CD4-positive, alpha-beta T cell treated with Interleukin-1 beta for 1 hour (primary cell): Measurements from ENCODE around the gene MEGF6.

Experiments used
- DNase-seq, 2 donors: peaks; one replicate each; pipeline ENCODE4 v3.0.0-alpha.2; 2020 to 2022

Gene MEGF6

DNA sequence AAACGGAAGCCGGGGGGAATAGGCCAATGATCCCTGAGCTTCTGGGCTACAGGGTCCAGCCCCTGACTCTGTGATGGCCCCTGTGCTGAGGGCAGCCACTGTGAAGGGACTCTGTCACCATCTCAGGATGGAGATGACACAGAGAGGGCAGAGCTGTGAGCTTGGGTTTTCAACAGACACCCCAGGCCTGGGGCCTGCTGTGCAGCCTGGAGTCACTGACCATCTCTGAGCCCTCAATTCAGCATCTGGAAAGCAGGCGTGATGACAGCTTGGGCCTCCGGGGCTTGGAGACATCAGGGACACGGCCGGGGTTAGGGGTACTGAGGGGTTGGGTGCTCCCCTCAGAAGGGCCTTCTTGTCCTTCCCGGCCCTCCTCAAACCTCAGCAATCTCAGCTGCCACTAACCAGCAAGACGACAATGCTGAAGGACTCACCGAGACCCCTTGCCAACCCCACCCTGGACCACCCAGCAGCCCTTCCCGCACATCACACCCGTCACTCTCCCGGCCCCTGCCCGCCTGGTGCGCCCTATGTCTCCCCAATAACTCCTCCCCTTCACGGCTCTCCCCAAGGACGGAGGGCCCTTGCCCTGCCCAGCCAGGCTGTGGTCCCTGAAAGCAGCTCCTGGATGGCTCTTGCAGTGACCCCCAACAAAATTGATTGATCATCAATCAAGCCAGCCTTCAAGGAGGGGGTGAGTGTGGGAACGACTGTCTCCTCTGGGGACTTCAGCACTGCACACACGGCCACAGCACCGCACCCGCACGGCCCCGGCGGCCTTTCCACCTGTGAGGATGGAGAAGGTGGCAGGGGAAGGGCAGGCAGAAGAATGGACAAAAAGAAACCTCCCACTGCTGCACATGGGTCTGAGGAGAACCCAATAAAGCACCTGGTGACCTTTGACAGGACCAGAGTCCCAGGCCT lies 4.3 kb downstream of the MEGF6 start:
- DNase-seq: no peak

DNA sequence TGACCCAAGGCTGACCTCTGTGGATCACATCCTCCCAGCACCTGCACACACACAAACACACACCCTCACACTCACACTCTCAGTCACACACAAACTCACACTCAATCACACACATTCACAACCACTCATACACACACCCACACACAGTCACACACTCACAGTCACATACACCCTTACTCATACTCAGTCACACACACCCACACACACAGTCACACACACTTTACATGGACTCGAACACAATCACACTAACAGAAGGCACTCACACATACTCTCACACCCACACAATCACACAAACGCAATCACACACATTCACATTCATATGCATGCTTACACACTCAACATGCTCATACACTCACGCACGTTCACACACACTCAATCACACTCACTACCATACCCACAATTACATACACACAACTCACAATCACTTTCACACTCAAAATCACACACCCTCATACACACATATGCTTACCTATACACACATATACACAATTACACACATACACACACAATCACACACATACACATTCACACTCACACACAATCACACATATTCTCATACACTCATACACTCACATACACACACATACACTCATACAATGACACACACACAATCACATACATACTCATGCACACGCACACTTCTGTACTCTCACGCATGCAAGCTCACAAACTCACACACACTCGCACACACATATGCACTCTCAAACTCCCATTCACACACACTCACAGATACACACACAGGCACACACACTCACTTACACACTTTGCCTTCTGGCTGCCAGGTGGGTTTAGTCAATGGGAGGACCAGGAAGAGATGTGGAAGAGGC lies 6.1 kb downstream of the MEGF6 start:
- no peak for DNase-seq

DNA sequence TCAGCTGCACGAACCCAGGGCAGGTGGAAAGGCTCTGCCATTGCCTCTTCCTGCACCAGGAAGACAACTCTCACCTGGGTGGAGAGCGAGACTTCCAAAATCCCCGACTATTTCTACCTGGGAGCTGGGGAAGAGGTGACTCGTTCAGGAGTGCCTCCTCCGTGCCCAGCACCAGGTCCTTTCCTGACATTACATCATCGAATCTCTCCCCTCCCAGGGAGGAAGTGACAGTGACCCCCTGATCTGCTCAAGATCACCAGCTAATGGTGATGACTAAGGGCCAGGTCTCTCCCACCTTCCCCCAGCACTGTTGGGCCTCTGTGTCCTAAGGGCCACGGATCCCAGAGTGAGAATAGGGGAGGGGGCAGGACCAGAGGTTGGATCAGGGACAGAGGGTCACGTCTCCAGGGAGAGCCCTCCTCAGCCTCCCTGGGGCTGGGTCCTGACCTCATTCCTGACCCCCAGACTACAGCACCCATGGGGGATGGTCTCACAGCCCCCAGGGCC lies 6.8 kb downstream of the MEGF6 start:
- DNase-seq: no peak

DNA sequence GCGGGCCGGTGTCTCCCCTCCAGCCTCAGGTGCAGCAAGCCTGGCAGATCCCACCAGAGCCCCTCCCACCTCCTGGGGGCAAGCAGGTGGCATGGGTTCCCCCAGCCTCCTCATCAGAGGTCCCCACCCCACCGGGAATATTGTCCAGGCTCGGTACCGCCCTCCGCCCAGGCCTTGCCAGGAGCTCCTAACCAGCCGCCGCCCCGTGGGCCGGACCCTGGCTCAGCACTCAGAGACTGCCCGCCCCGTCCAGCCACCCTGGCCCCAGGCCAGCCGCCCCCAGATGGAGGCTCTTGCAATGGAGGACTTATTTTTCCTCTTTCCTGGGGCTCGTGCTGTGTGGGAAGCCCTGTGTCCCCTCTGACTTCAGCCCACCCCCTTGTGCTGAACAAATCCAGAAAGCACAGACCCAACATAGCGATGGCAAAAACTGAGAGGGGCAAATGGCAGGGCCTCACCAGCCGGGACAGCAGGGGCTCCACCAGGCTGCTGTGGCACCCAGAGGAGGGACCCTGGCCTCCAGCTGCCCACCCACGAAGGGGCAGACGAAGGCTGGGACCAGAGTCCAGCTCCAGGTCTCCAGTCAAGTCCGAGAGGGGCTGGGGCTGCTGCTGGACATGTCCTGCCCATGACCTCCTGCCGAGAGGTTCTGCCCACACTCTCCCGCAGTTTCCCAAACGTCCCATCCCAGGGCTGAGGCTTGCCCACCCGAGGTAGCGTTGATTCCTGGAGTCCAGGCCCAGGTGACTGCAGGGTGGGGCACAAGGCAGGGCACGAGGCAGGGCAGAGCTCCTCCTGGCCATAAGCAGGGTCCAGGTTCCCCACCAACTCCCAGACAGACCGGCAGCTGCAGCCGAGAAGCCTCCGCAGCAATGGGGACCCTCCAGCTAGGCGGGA lies 7.5 kb downstream of the MEGF6 start:
- DNase-seq: no peak

DNA sequence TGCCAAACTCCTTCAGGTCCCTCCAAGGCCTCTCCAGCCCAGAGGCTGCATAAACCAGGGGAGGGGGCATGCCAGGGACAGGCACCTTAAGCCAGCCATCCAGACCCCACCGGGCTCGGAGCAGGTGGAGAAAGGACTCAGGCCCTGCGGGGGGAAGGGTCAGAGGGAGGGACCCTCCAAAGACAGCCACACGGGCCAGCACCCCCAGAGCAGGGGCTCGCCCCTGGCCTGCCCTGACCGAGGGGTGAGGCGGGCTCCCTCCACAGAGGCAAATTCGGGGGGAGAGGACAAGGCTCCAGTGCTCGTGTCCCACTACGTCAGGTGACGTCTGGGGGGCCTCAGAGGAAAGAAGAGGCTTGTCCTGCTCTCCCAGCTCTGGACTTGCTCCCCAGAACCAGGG lies 8.2 kb downstream of the MEGF6 start:
- no peak for DNase-seq

DNA sequence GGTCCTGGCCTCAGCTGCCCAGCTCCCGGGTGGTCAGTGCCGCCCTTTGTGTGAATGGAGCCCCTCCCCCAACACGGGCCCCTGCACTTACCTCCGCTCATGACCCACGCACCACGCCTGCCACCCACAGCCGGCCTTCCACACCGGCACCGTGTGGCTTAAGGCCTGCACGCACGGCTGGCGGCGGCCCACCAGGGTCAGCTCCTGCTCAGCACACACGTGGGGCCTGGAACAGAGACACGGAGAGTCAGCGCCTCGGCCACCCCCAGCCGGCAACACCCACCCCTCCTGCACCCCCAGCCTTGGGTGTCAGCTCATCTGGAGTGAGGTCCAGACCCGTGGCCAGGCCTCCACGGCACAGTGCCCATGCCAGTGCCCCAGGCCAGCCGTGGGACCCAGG lies 8.9 kb downstream of the MEGF6 start:
- DNase-seq: no peak

DNA sequence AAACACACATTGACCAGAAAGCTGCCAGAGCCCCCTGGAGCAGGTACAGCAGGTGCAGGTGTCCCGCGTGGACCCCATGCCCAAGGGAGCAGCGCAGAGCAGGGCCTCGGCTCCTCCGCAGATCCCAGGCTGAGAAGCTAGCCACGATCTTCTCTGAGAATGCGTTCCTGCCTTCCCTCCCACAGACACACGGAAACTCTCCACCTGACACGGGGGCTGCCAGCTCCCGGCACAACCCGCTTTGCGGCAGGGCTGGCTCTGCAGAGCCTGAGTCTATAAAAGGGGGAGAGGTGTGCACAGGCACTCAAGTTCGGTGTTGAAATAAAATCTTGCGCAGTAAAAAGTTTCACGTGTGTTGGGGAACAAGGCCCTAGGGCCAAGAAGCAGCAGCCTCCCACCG lies 9.6 kb downstream of the MEGF6 start:
- no peak for DNase-seq

DNA sequence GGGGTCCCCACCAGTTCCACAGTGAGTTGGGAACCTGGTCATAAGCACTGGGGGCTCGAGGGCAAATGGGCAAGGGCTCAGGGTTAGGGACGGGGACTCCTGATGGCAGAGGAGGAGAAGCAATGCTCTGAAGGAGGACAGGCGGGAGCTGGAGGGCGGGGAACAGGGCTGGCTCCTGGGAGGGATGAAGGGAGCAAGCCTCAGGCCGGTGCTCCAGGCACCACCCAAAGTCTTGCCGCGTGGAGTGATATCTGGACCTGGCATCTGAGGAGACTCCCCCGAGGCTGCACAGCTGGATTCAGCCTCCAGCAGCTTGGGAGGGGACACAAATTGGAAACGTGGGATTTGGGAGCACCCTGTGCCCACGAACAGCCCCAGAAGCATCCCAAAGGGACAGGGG lies 11.0 kb downstream of the MEGF6 start:
- no peak for DNase-seq

DNA sequence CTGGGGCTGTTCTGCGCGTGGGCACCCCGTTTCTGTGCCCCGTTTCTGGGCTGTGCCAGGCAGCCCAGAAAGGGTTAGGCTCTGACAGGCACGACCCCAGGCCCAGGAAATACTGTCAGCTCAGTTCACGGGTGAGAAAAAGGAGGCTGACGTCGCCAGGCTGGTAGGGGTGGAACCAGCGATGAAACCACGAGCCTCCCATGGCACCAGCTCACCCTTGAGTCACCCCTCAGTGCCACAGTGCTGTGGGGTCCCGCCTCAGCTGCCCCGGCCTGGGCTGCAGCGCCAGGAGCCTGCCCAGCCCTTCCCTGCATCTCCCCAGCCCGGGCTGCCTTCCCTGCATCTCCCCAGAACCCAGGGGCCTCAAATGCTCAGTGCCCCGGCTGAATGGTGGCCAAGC lies 11.5 kb downstream of the MEGF6 start:
- DNase-seq: no peak

DNA sequence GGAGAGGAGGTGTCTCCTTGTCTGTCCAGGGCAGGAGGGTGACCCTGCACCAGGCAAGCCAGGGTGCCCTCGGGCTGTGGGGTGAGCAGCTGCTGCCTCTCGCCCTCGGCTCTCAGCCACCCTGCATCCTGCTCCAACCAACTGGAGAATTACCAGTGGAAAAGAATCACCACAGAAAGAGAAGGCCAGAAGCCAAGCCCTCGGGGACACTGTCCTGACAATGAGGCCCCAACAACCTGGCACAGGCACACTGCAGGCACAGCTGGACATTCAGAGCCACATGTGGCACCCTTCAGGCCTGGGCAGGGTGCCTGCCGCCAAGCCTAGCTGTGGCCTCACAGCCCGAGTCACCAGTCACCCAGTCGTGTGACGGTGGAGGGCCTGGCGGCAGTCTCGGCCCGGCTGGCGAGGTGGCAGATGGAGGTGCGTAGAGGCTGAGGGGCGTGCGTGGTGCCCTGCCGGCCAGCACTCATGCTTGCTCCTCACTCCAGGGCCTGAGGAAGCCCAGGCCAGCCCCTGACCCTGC lies 12.0 kb downstream of the MEGF6 start:
- DNase-seq: no peak

DNA sequence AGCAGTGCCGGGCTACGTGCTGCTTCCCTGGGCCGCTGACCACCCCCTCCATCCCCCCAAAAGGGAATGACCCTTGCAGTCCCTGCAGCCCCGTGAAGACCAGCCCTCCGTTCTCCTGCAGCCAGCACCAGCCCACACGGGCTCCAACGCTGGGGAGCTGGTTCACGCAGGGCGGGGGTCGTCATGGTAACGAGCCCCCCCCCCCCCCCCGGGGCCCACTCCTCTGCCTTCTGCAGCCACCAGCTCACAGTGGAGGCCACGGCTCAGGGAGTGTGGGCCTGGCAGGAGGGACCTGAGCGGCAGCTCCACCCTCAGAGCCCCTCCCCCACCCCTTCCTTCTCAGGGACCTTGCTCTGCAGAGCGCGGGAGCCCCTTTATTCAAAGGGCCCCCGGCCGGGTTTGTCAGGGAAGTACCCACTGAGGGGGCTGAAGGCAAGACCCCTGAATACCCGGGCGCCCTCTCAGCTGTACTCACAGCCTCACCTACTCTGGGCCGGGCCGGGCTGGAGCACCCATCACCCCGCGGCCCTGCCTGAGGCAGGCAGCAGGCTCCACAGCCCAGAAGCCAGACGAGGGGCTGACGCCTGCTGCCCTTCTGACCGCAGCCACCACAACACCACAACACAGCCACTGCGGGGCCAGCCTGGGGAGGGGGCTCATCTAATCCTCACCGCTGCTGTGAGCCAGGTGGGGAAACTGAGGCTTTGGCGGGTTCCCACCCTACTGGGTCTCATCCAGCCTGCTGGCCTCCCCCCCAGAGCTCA lies 12.6 kb downstream of the MEGF6 start:
- DNase-seq: no peak

DNA sequence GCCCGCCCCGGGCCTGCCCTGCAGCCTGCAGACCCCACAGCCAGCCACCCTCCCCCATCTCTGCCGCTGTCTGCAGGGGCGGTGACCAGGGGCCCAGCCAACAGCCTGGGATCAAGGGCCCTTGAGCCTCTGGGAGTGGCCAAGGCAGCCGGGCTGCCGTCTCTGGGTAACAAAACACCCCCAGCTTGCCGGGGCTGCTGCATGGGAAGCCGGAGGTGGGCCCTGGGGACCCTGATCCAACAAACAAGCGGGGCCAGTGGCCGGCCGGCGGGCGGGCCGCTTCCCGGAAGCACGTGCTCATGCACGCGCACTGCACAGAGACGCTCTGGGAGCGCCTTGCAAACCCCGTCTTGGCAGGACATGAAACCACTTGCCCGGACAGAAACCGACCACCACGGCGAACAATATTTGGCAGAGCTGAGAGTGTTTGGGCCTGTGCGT lies 13.2 kb downstream of the MEGF6 start:
- DNase-seq: no peak

DNA sequence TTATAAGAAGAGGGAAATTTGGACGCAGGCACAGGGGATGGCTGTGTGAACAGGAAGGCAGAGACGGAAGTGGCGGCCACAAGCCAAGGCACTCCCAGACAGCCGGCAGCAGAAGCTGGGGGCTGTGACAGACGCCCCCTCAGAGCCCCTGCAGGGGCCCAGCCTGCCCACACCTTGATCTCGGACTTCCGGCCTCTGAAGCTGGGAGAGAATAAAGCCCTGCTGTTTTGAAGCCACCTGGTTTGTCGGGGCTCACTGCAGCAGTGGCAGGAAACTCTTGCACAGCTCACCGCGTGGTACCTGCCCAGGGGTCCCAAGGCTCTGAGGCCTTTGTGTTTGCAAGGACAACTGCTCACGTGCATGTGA lies 13.7 kb downstream of the MEGF6 start:
- peak in 1 of 2 donors; percentile 45 for DNase-seq

DNA sequence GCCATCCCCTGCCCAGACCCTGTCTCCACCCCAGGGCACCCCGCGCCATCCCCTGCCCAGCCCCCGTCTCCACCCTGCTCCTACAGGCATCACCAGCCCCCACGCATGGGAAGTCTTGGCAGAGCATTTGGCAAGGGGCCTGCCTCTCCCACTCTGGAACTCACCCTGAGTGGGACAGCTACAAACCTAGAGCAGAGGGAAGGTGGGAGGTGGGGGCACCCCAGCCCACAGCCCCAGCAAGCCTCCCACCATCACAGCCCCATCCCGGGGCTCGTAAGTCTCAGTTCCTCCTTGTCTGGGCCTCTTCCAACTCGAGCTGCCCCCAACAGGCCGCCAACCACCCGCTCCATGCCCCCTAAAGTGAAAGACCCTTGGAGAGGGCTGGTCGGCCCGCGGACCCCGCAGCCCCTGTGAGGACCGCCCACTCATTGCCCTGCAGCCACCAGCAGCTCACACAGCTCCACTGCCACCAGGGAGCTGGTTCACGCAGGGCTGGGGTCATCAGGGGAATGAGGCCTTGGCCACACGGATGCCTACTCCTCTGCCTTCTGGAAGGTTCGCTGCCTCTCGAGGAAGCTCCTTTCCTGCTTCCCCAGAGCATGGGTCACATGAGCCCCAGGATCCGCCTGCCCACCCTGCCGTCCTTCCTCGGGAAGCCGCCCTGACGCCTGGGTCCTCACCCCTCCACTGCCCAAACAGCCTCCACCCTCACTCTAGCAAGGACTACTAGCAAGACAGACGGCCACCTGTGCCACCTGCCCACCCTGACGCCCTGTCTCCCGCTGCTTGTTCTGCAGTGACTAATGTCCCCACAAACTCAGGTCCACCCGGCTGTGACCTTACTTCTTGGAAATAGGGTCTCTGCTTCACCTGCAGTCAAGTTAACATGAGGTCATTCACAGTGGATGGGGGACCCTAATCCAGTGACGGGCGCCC lies 14.4 kb downstream of the MEGF6 start:
- no peak for DNase-seq

DNA sequence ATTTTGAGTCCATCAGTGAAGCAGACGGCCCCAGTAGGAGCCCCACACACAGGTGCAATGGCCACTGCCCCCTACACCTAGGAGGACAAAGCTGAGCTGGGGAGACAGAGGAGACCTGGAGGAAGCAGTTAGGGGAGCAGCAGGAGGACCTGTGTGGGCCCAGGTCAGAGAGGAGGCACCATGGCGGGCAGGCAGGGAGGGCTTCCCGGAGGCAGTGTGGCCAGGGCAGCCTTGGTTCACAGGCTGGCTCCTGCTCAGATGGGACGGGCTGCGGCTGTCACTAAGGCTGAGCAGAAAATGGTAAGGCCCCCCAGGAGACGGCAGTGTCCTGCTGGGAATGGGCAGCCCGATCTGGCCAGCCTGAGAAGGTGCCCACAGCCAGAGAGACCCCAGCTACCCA lies 15.4 kb downstream of the MEGF6 start:
- no peak for DNase-seq

DNA sequence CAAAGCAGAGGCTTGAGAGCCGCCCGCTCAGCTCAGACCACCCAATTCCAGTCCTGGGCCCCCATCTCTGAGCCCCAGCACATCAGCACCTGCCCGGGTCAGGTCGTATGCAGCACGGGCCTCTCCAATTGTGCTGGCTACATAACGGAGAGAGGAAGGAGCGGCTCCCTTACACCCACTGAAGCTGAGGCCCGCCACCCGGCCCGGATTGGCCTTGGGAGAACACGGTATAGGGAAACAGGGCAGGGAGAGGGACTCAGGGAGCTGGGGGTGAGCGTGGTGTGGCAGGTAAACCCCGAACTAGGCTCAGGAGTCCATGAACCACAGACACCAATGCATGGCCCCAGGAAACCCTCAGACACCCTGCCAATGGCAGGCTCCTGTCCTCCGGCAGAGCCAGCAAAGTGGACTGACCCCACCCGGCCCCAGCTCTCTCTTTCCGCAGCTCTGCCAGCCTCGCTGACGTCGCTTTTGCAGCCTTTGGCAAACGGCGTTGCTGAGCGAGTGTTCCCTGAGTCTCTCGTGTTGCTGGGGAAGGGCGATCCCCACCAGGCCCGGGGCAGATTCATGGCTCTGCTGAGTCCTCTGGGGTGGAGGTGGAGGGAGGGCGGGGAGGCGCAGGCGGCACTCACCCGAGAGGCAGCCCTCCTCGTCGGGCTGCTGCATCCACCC lies 16.5 kb downstream of the MEGF6 start:
- no peak for DNase-seq

DNA sequence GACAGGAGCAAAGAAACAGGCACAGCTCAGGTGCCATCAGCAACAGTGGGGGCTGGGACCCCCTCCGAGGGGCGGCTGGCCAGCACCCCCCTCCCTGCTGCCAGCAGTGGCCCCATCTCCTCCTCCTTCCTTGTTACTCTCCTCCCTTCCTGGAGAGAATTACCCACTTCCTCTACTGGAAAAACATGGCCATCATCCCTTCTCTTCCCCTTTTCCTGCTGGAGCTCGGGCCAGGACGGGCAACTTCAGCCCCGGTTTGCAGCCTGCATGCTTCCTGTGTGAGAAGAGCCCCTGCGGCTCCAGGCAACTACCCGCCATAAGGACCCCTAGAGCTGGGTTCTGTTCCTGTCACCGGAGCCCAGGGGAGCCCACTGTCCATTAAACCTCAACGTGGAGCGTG lies 17.6 kb downstream of the MEGF6 start:
- DNase-seq: no peak

DNA sequence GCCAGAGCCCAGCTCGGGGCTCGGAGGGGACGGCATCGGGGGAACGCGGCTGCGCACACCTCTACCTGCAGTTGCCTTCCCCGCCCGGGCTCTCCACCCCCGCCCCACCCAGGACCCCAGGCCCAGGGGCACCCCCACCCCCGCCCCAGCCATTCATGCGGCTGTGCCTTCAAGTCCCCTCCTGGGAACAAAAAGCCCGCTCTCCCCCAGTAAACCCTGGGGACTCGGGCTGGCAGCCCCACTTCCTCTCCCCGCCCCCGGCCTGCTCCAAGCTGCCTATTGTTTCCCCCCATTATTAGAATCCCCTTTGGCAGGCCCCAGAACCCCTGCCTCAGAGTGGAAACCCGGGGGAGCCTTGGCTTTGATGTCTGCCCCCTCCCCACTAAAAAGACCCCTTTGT lies 18.0 kb downstream of the MEGF6 start:
- DNase-seq: no peak

DNA sequence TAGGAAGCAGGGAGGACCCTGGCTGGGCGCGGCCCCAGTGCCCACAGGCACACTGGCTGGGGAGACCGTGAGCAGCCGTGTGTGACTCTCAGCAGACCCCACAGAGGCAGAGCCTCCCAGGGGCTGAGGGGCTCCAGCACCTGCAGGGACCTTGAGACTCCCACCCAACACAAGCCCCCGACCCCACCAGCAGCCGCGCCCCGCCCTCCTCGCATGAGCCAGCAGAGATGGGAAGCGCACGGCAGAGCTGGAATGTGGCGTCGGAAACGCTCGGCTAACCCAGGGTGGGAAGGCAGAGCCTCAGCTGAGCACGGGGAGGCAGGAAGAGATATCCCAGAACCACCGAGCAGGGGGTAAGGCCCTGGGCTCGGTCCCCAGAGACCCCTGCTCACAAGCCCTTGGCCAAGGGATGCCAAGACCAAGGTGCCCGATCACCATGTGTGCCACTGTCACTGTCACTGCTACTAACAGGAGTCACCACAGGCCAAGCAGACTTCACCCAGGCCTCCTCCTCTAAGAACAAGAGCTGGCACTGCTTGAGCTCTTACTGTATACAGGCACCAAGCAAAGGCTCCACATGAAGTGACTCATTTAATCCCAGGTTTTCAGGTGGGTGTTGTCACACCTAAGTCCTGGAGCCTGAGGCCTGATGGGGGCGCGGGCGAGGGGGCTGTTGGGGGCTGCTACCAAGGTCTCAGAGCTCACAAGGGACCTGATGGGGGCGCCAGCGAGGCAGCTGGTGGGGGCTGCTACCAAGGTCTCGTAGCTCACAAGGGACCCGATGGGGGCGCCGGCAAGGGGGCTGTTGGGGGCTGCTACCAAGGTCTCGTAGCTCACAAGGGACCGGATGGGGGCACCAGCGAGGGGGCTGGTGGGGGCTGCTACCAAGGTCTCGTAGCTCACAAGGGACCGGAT lies 20.1 kb downstream of the MEGF6 start:
- no peak for DNase-seq
